GM23248 (cell line): ENCODE results near the gene VPS13D.

Source experiments
- EZH2 ChIP-seq: fragments of 200-600 bp; sonication (generic); IDR thresholded peaks from 2 replicates; pipeline ENCODE4 v1.6.1; 2018; ENCODE audit warnings: antibody characterized with exemption, mild to moderate bottlenecking; ENCODE audit not compliant: insufficient read depth, poor library complexity, severe bottlenecking
- EZH2phosphoT487 ChIP-seq: fragments of 200-600 bp; sonication (generic); IDR thresholded peaks from 2 replicates; pipeline ENCODE4 v1.6.1; 2018; ENCODE audit warnings: antibody characterized with exemption, moderate library complexity, mild to moderate bottlenecking, low read depth; ENCODE audit not compliant: insufficient read depth

DNA sequence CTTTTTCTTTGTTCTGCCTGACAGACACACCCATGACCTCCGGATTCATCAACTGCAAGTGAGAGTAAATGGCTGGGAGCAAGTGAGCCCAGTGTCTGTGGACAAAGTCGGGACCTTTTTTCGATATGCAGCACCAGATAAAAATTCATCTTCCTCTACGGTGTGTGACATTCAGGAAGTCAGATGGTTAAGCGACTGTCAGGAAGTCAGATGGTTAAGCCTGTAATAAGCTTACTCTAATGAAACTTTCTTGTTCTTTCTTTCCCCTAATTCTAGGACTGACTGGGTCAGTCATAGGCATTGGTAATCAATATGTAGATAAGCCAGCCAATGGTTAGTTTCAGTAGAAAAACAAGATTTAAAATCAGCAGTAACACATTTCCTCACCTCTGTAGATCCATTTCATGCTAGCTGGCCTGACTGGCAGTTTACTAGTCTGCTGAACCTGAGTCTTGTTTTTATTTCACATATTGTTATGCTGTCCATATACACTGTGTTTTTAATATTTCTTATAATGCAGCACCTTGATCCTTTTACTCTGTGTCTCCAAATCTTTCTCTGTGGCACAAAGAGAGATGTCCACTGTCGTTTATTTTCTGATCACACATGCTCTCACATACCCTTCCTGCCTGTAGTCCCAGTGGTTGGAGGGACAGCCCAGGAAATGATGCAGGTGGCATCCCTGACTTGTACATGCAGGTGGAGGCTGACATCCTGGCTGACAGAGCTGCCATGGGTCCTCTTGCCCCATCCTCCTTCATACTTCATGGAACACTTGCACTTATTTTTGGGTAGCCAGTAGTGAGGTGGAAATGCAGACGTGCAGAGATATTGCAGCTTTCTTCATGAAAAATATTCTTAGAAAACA is 115.8 kb downstream of the VPS13D start:
- TF ChIP-seq EZH2 (no peak), EZH2phosphoT487 (no peak)
